ENCODE data around the gene KAT7. TPM values are rescaled to one million over a fixed set of nuclear protein-coding genes. Genes with fewer than 3 reads are reported as not detected.
A peak's percentile ranks its signal among the peaks of the same experiment; 100 is the strongest.

Gene KAT7
- total RNA-seq, 4 donors from 2014 or later, result 32.6 to 49.8 (median 45.2) TPM

GRCh38 chr17:49842846-49843245 is 54.4 kb downstream of the KAT7 start:
- no peak overlapping the region for H3K27ac ChIP-seq

DNA sequence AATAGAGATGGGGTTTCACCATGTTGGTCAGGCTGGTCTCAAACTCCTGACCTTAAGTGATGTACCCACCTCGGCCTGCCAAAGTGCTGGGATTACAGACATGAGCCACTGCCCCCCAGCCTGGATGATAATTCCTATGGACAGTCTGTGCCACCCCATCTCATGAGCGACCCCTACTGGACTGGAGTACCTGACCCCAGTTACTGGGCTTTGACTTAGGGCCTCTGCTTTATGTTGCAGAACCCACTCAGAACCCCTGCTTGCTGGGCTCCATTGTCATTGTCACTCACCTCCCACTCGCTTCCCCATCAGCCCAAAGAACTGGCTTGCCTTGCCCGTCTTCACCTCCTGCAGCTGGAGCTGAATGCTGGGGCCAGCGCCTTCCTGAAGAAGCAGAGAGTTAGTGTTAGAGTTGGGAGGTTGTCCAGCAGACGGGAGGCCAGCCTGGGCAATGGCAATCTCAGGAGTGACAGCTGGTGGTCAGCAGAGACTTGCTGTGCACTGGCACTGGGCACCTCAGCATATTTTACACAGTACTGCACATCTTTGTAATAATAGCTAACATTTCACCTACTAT is 55.4 kb downstream of the KAT7 start:
- H3K27ac ChIP-seq, result no peak overlapping the region
- ATAC-seq (no peak), DNase-seq (no peak)
- TF ChIP-seq POLR2A (IDR thresholded peaks at IDR 0.05), result no peak
- TF ChIP-seq, protein P1, sequence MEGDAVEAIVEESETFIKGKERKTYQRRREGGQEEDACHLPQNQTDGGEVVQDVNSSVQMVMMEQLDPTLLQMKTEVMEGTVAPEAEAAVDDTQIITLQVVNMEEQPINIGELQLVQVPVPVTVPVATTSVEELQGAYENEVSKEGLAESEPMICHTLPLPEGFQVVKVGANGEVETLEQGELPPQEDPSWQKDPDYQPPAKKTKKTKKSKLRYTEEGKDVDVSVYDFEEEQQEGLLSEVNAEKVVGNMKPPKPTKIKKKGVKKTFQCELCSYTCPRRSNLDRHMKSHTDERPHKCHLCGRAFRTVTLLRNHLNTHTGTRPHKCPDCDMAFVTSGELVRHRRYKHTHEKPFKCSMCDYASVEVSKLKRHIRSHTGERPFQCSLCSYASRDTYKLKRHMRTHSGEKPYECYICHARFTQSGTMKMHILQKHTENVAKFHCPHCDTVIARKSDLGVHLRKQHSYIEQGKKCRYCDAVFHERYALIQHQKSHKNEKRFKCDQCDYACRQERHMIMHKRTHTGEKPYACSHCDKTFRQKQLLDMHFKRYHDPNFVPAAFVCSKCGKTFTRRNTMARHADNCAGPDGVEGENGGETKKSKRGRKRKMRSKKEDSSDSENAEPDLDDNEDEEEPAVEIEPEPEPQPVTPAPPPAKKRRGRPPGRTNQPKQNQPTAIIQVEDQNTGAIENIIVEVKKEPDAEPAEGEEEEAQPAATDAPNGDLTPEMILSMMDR (IDR thresholded peaks at IDR 0.05 in 4 of 5, conservative IDR thresholded peaks at IDR 0.05 in 1 of 5), result peak in 1 of 5 experiments; percentile 27
- no peaks in the 10 kb centered on the region for H3K36me3 ChIP-seq
- H3K27me3 ChIP-seq, result no peaks in the 10 kb centered on the region
- in situ Hi-C loops (cut with MboI; ENCODE audit: low sequenced_read_pairs in 4 of 4) (loop anchor here in 2 of 4 donors (10.0 kb wide), 2 partner anchors 269 to 279 kb away; partner anchors contain the start of gene NXPH3 (in 1 of the 2)), intact Hi-C loops (cut with DNase I; ENCODE audit: low total_unique reads) (no loop called here)
- H3K9me3 ChIP-seq, result no peaks in the 10 kb centered on the region
- H3K4me3 ChIP-seq, result no peak overlapping the region
- peaks cover 19 to 21% of the 10 kb centered on the region in 2 donors for H3K4me1 ChIP-seq

More at GRCh38 chr17:49842846-49843245, 54.4 kb downstream of the KAT7 start:
- no peak for ATAC-seq
- intact Hi-C loops (cut with DNase I; ENCODE audit: low total_unique reads) (no loop called here), in situ Hi-C loops (cut with MboI; ENCODE audit: low sequenced_read_pairs in 4 of 4) (loop anchor here in 2 of 4 donors (10.0 kb wide), 2 partner anchors 268 to 278 kb away; partner anchors contain the start of gene NXPH3 (in 1 of the 2))
- Histone ChIP-seq H3K27me3 (no peaks in the 10 kb centered on the region), H3K9me3 (no peaks in the 10 kb centered on the region), H3K4me1 (peaks cover 19 to 21% of the 10 kb centered on the region in 2 donors), H3K36me3 (no peaks in the 10 kb centered on the region), H3K4me3 (no peak overlapping the region)
- DNase-seq, result no peak
- no peak for TF ChIP-seq POLR2A (IDR thresholded peaks at IDR 0.05)
- TF ChIP-seq, protein P1 (IDR thresholded peaks at IDR 0.05 in 4 of 5, conservative IDR thresholded peaks at IDR 0.05 in 1 of 5), result no peak

DNA sequence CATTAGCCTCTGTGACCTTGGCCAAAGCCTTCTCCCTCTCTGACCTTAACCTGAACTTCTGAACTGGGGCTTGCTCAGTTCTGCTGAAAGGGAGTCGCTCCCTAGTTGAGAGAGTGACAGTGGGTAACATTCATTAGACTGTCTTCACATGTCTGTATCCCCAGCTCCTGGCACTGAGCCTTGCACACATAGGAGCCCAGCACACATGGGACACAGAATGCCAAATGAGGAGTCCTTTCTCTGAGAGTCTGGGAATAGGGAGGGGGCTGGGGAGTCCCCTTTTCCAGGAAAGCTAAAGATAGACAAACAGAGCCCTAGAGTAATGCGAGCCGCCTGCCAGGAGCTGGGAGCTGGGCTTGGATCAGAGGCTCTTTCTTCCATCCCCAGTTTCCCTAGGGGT is 56.8 kb downstream of the KAT7 start:
- H3K27me3 ChIP-seq, result no peaks in the 10 kb centered on the region
- intact Hi-C loops (cut with DNase I; ENCODE audit: low total_unique reads), result no loop called here
- H3K4me1 ChIP-seq, result peaks cover 21 to 24% of the 10 kb centered on the region in 2 donors
- H3K9me3 ChIP-seq, result no peaks in the 10 kb centered on the region
- in situ Hi-C loops (cut with MboI; ENCODE audit: low sequenced_read_pairs in 4 of 4), result loop anchor here in 3 of 4 donors (5.0 to 10.0 kb wide), 3 partner anchors 271 to 281 kb away; partner anchors contain the start of gene NXPH3 (in 1 of the 3)
- peak overlapping the region; percentile 7 to 36 (median 12) for H3K27ac ChIP-seq
- TF ChIP-seq, protein P1 (IDR thresholded peaks at IDR 0.05 in 4 of 5, conservative IDR thresholded peaks at IDR 0.05 in 1 of 5), result no peak
- TF ChIP-seq POLR2A (IDR thresholded peaks at IDR 0.05), result no peak
- no peaks in the 10 kb centered on the region for H3K36me3 ChIP-seq
- H3K4me3 ChIP-seq, result no peak overlapping the region
- ATAC-seq (peak; percentile 53), DNase-seq (peak in 1 of 2 donors; percentile 35)

GRCh38 chr17:49846938-49847712 is 58.6 kb downstream of the KAT7 start:
- H3K27ac ChIP-seq, result no peak overlapping the region
- intact Hi-C loops (cut with DNase I; ENCODE audit: low total_unique reads), result no loop called here

More at GRCh38 chr17:49846938-49847712, 58.6 kb downstream of the KAT7 start:
- DNase-seq (no peak), ATAC-seq (no peak)
- Histone ChIP-seq H3K4me1 (peaks cover 30 to 31% of the 10 kb centered on the region in 2 donors), H3K27me3 (no peaks in the 10 kb centered on the region), H3K4me3 (no peak overlapping the region), H3K9me3 (no peaks in the 10 kb centered on the region), H3K36me3 (no peaks in the 10 kb centered on the region)
- TF ChIP-seq, protein P1 (IDR thresholded peaks at IDR 0.05 in 4 of 5, conservative IDR thresholded peaks at IDR 0.05 in 1 of 5), result no peak
- TF ChIP-seq POLR2A (IDR thresholded peaks at IDR 0.05), result no peak
- in situ Hi-C loops (cut with MboI; ENCODE audit: low sequenced_read_pairs in 4 of 4), result loop anchor here in 3 of 4 donors (5.0 to 10.0 kb wide), 3 partner anchors 272 to 282 kb away; partner anchors contain the start of gene NXPH3 (in 1 of the 3)

All from gastrocnemius medialis (tissue), 4 donors.